22Rv1 (cell line): Measurements from ENCODE around the gene NUDCD2.

Experiments
- ZFX ChIP-seq: fragments of 450-650 bp; IDR thresholded peaks from 2 replicates; pipeline ENCODE4 v1.6.1; 2017; ENCODE audit warnings: antibody characterized with exemption, borderline replicate concordance
- TF ChIP-seq, protein P1 (sequence below): fragments of 450-650 bp; IDR thresholded peaks from 2 replicates; pipeline ENCODE4 v1.5.1; 2017; ENCODE audit warnings: mild to moderate bottlenecking

DNA sequence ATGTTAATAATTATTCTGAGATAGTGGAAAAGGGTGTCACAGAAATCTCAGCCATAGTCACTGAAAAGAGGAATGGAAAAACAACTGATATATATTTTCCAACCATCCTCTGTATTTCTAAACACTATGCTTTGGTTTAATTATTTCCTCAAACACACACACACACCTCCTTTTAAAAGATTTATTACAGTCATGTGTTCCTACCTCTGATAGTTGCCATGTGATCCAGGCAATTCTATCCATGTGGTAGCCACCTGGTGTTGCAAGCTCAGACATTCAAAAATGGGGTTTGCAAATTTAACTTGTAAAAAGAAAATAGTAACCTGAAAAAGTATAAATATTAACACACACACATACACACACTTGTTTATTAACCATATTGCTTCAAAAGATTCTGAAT lies 62.5 kb downstream of the NUDCD2 start:
- TF ChIP-seq, protein P1, sequence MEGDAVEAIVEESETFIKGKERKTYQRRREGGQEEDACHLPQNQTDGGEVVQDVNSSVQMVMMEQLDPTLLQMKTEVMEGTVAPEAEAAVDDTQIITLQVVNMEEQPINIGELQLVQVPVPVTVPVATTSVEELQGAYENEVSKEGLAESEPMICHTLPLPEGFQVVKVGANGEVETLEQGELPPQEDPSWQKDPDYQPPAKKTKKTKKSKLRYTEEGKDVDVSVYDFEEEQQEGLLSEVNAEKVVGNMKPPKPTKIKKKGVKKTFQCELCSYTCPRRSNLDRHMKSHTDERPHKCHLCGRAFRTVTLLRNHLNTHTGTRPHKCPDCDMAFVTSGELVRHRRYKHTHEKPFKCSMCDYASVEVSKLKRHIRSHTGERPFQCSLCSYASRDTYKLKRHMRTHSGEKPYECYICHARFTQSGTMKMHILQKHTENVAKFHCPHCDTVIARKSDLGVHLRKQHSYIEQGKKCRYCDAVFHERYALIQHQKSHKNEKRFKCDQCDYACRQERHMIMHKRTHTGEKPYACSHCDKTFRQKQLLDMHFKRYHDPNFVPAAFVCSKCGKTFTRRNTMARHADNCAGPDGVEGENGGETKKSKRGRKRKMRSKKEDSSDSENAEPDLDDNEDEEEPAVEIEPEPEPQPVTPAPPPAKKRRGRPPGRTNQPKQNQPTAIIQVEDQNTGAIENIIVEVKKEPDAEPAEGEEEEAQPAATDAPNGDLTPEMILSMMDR: no peak
- TF ChIP-seq ZFX: no peak
